ENCODE results near the gene TTC31. TPM values are rescaled to one million over a fixed set of nuclear protein-coding genes. Genes with fewer than 3 reads are reported as not detected.

TTC31 gene
- polyA plus RNA-seq, 1 donor, result 18.3 TPM

Other genes starting within 250 kb of the TTC31 start
- 2.0 TPM for gene SLC4A5, start 139.7 kb upstream of the TTC31 start, polyA plus RNA-seq (ENCODE audit: insufficient read length)
- gene DCTN1, start 102.8 kb upstream of the TTC31 start, polyA plus RNA-seq (ENCODE audit: insufficient read length), result 98.0 TPM
- gene C2orf81, start 61.5 kb upstream of the TTC31 start, polyA plus RNA-seq (ENCODE audit: insufficient read length), result 2.2 TPM
- gene WDR54, start 61.4 kb upstream of the TTC31 start, polyA plus RNA-seq (ENCODE audit: insufficient read length), result 8.7 TPM
- 50.9 TPM for gene RTKN, start 41.1 kb upstream of the TTC31 start, polyA plus RNA-seq (ENCODE audit: insufficient read length)
- 19.0 TPM for gene INO80B, start 28.0 kb upstream of the TTC31 start, polyA plus RNA-seq (ENCODE audit: insufficient read length)
- gene WBP1, start 24.6 kb upstream of the TTC31 start, polyA plus RNA-seq (ENCODE audit: insufficient read length), result 57.6 TPM
- 30.4 TPM for gene MOGS, start 17.7 kb upstream of the TTC31 start, polyA plus RNA-seq (ENCODE audit: insufficient read length)
- gene MRPL53, start 10.4 kb upstream of the TTC31 start, polyA plus RNA-seq (ENCODE audit: insufficient read length), result 66.9 TPM
- gene CCDC142, start 83 bp upstream of the TTC31 start, polyA plus RNA-seq (ENCODE audit: insufficient read length), result 9.9 TPM
- 1.2 TPM for gene LBX2, start 16.5 kb downstream of the TTC31 start, polyA plus RNA-seq (ENCODE audit: insufficient read length)
- gene PCGF1, start 24.6 kb downstream of the TTC31 start, polyA plus RNA-seq (ENCODE audit: insufficient read length), result 14.1 TPM
- gene TLX2, start 31.4 kb downstream of the TTC31 start, polyA plus RNA-seq (ENCODE audit: insufficient read length), result not detected
- gene DQX1, start 43.1 kb downstream of the TTC31 start, polyA plus RNA-seq (ENCODE audit: insufficient read length), result 0.14 TPM
- 60.5 TPM for gene AUP1, start 46.6 kb downstream of the TTC31 start, polyA plus RNA-seq (ENCODE audit: insufficient read length)
- gene HTRA2, start 46.9 kb downstream of the TTC31 start, polyA plus RNA-seq (ENCODE audit: insufficient read length), result 28.8 TPM
- 8.7 TPM for gene LOXL3, start 70.9 kb downstream of the TTC31 start, polyA plus RNA-seq (ENCODE audit: insufficient read length)
- gene DOK1, start 71.6 kb downstream of the TTC31 start, polyA plus RNA-seq (ENCODE audit: insufficient read length), result 5.5 TPM
- 0.14 TPM for gene M1AP, start 165.2 kb downstream of the TTC31 start, polyA plus RNA-seq (ENCODE audit: insufficient read length)
- gene SEMA4F, start 171.2 kb downstream of the TTC31 start, polyA plus RNA-seq (ENCODE audit: insufficient read length), result 2.1 TPM

Data from forelimb muscle (tissue), 1 donor.